ENCODE measurements around the gene RASA2.

The RASA2 gene

DNA sequence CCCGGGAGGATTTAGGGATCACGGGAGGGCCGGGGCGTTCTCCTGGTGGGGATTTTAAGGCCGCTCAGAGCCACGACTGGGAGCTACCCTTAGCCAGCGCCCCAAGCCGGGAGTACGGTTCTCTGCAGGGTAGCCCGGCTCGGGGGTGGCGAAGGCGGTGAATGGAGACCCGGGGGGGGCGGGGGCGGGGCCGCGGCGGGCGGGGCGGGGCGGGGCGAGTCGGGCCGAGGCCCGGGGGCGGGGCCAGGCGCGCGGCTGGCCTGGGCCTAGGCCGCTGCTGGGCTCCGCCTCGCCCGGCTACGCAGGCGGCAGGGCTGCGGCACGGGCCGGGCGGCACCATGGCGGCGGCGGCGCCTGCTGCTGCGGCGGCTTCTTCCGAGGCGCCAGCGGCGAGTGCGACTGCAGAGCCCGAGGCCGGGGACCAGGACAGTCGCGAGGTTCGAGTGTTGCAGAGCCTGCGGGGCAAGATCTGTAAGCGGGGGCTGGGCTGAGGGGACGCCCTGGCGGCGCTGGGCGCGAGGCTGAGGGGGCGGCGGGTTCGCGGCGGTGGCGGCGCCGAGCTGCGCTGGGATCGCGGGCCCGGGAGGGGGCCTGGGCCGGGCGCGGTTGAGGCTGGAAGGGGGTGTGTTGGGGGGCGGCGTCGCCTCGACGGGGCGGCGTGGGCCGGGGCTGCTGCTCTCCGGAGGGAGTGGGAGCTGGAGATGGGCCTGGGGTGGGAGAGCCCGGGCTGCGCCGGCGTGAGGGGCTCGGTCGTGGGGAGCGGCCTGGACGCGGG is at the start of gene RASA2:
Gene RASA2, plus strand, starts transcription at position 282 of the 775 bp plus-strand sequence. Its CDS starts 57 bp downstream, at position 339.
- peak; percentile 83 for DNase-seq

DNA sequence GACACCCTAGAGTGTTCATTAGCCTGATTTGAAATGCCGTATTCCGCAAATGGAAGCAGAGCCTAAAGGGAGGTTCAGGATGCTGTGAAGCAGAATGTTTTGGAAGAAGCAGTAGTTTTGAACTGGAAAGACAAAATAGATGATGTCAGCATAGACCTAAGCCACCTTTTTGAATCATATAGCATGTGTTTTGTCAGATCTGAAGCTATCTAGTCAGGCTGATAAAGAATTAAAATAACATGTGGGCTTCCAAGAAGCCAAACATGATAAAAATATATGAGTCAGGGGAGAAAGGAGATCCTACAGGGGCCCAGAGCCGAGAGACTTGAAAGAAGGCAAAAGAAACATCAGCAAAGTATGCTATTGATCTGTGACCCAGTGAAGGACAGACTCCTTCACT is 47.2 kb upstream of the RASA2 start:
- DNase-seq: no peak

GRCh38 chr3:141440942-141441341 is 45.9 kb upstream of the RASA2 start:
- DNase-seq: no peak

GRCh38 chr3:141441381-141442364 is 45.2 kb upstream of the RASA2 start:
- DNase-seq: peak; percentile 81

GRCh38 chr3:141442446-141442845 is 44.4 kb upstream of the RASA2 start:
- DNase-seq: no peak

DNA sequence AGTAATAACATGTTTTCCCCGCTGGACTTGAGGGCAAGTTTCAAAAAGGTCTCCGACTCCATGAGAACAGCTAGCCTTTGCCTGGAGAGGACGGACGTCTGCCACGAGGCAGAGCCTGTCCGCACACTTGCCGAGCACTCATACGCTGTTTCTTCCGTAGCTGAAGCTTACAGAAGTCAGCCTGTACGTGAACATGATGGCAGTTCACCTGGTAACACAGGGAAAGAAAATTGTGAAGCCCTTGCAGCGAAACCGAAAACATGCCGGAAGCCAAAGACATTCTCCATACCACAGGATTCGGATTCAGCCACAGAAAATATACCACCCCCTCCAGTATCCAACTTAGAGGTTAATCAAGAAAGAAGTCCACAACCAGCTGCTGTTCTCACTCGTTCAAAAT is 43.9 kb upstream of the RASA2 start:
- DNase-seq: no peak

DNA sequence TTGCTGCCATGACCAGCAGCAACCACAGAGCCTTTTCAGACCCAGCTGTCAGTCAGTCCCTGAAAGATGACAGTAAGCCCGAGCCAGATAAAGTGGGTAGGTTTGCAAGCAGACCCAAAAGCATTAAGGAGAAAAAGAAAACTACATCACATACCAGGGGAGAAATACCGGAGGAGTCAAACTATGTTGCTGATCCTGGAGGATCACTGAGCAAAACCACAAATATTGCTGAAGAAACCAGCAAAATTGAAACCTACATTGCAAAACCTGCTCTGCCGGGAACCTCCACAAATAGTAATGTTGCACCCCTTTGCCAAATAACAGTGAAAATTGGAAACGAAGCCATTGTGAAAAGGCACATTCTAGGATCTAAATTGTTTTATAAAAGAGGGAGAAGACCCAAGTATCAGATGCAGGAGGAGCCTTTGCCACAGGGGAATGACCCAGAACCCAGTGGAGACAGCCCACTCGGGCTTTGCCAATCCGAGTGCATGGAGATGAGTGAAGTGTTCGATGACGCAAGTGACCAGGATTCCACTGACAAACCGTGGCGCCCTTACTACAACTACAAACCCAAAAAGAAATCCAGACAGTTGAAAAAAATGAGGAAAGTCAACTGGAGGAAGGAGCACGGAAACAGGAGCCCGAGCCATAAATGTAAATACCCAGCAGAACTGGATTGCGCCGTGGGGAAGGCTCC is 42.1 kb upstream of the RASA2 start:
- DNase-seq: no peak

DNA sequence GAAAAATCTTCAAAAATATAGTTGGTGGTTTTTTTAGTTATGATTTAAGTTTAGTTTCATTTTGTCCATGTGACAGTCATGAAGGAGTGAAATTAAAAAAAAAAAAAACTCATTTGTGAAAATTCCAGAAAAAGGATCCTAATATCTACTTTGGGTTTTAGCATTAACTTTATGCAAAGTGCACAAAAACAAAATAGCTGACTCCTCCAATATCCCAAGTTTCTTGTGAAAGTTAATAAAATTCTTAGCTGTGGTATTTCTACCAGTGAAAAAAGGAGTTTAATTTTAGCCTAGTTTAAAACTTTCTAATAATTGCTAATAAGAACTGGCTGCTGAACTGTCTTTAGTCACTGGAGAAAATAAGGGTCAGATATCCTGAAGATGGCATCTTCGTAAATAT is 40.8 kb upstream of the RASA2 start:
- no peak for DNase-seq

GRCh38 chr3:141446737-141447136 is 40.1 kb upstream of the RASA2 start:
- DNase-seq: no peak

- no peak for DNase-seq
Measured at GRCh38 chr3:141447383-141447782, 39.4 kb upstream of the RASA2 start.

DNA sequence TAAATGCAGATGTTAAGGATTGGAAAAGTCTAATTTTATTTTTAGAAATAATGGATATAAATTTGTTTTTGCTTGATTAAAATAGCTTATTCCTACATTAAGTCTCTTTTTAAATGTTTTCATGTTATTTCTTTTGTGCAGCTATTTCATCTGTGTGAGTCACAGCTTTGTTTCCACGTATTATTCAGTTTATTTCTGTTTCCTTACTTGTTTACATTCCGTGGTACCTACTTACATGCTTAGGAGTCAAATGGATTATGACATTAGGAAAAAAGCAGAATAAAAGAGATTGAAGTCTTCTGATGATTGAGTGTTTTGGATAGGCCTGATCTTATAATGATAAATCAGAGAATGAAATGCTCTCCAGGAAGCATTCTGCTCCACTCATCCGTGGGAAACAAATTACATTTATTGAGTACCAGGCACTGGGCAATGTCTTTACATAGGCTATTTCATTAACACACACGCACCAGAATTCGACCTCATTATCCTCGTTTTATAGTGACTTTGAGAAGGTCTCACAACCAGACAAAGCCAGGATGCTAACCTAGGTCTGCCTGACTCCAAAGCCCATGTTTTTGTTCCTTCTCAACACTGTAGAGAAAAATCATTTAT is 38.1 kb upstream of the RASA2 start:
- DNase-seq: no peak

- DNase-seq: no peak
Measured at GRCh38 chr3:141449424-141449823, 37.4 kb upstream of the RASA2 start.

GRCh38 chr3:141450727-141451375 is 36.0 kb upstream of the RASA2 start:
- DNase-seq: no peak

- no peak for DNase-seq
Measured at GRCh38 chr3:141452045-141452444, 34.8 kb upstream of the RASA2 start.

- DNase-seq: no peak
Measured at GRCh38 chr3:141452773-141453172, 34.1 kb upstream of the RASA2 start.

GRCh38 chr3:141454054-141454453 is 32.8 kb upstream of the RASA2 start:
- no peak for DNase-seq

GRCh38 chr3:141454906-141455602 is 31.8 kb upstream of the RASA2 start:
- peak; percentile 67 for DNase-seq

GRCh38 chr3:141455603-141456300 is 31.1 kb upstream of the RASA2 start:
- peak; percentile 61 for DNase-seq

- DNase-seq: no peak
Measured at GRCh38 chr3:141456301-141456625, 30.6 kb upstream of the RASA2 start.

- DNase-seq: no peak
Measured at GRCh38 chr3:141457624-141458236, 29.1 kb upstream of the RASA2 start.

DNA sequence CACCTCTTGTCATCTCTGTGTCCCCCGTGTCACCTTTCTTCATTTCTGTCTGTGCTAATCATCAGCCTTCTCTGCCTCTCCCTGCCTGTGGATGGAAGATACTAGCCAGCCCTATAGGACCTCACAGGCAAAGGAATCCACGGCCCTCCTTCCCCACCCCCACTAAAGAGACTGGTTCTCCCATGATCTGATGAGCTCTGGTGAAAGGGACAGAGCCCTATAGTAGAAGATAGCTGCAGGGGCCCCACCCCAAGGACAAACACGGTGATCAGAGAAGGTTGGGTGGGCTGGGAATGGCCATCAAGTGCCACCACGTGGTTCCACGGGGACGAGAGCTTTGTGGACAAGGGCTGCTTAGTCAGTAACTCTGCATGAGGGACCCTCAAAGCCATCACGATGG is 27.8 kb upstream of the RASA2 start:
- no peak for DNase-seq

Measured in islet precursor cell (in vitro differentiated cells).